GM12878 (cell line): Measurements from ENCODE around the gene NUP93. TPM values are rescaled to one million over a fixed set of nuclear protein-coding genes. Genes with fewer than 3 reads are reported as not detected.
"Not testable (repeated sequence)": the region's sequence is repeated elsewhere in the genome, so short reads cannot be mapped to it uniquely, and the experiment has no call there.

Source experiments
- ATAC-seq: fragments of 200-7000 bp; cut with Tn5 transposase; 3 replicates; pipeline ENCODE4 v1.9.1; 2020; ENCODE audit warnings: mild to moderate bottlenecking, moderate library complexity
- BruUV-seq: library from RNA; stranded (reverse); fragments of 400-500 nt; replicated peaks from 2 replicates; lab custom pipeline; 2021; lab: Mats Ljungman, UMichigan
- CTCF ChIA-PET: fragments of 300-600 bp; sonication (Branson Sonifier 250); formaldehyde crosslinking; extraction: SDS; loops from one replicate; lab custom pipeline; 2021; ENCODE audit warnings: inconsistent platforms; lab: Yijun Ruan, JAX
- POLR2A ChIA-PET: fragments of 350-600 bp; formaldehyde crosslinking; extraction: SDS; loops from one replicate; lab custom pipeline; 2021; ENCODE audit warnings: inconsistent platforms; lab: Charles Lee
- RAD21 ChIA-PET: fragments of 300-600 bp; sonication (Branson Sonifier 250); formaldehyde crosslinking; loops from one replicate; lab custom pipeline; 2023; ENCODE audit warnings: antibody characterized with exemption; ENCODE audit not compliant: unreplicated experiment; lab: Charles Lee
- SMC1A ChIA-PET: fragments of 300-600 bp; sonication (Branson Sonifier 250); formaldehyde crosslinking; loops from one replicate; lab custom pipeline; 2023; ENCODE audit not compliant: unreplicated experiment, uncharacterized antibody; lab: Charles Lee
- DNase-seq: peaks from one replicate; pipeline ENCODE4 v3.0.0-alpha.2; 2011; ENCODE audit warnings: low read depth, low spot score
- FAIRE-seq: peaks from 3 replicates; lab custom pipeline; 2011; peaks lifted over from hg19 to GRCh38; lab: Jason Lieb, UNC
- H2AFZ ChIP-seq: 2 replicates; pipeline ENCODE4 v1.6.0; 2011; ENCODE audit warnings: low read depth, low read length, control low read depth; ENCODE audit not compliant: control insufficient read depth
- H3K27ac ChIP-seq: 2 replicates; pipeline ENCODE4 v1.5.1; 2011; ENCODE audit warnings: control low read depth; ENCODE audit not compliant: control insufficient read depth, insufficient read depth
- H3K27me3 ChIP-seq, 2 experiments: replicated peaks in 1 of 2; 2 replicates each; pipeline versions ENCODE4 v1.6.0 to v1.6.1; 2011; ENCODE audit warnings: low read length in 1 of 2; ENCODE audit not compliant: control insufficient read depth in 2 of 2, insufficient read depth in 2 of 2
- H3K36me3 ChIP-seq, 2 experiments: 2 replicates each; pipeline ENCODE4 v1.5.1; 2011; ENCODE audit warnings: low read length in 1 of 2; ENCODE audit not compliant: control insufficient read depth in 2 of 2, insufficient read depth in 2 of 2
- H3K4me1 ChIP-seq: 2 replicates; pipeline ENCODE4 v1.6.1; 2011; ENCODE audit warnings: mild to moderate bottlenecking, low read length, moderate library complexity, mixed read lengths; ENCODE audit not compliant: control insufficient read depth, insufficient read depth
- H3K4me2 ChIP-seq: 2 replicates; pipeline ENCODE4 v1.6.0; 2011; ENCODE audit warnings: control low read depth; ENCODE audit not compliant: control insufficient read depth, insufficient read depth
- H3K4me3 ChIP-seq: fragments of 200-600 bp; sonication (generic); 2 replicates; pipeline ENCODE4 v1.5.1; 2016
- H3K79me2 ChIP-seq: 2 replicates; pipeline ENCODE4 v1.6.0; 2011; ENCODE audit warnings: low read length; ENCODE audit not compliant: control insufficient read depth, insufficient read depth
- H3K9ac ChIP-seq: 2 replicates; pipeline ENCODE4 v1.8.0; 2011; ENCODE audit warnings: low read length, control low read depth, mixed read lengths; ENCODE audit not compliant: control insufficient read depth, insufficient read depth
- H3K9me3 ChIP-seq: replicated peaks from 3 replicates; pipeline ENCODE4 v1.5.1; 2011; ENCODE audit warnings: mild to moderate bottlenecking, low read length; ENCODE audit not compliant: control insufficient read depth, insufficient read depth
- H4K20me1 ChIP-seq: 2 replicates; pipeline ENCODE4 v1.6.0; 2011; ENCODE audit not compliant: control insufficient read depth, insufficient read depth
- CHD4 ChIP-seq: fragments of 200-600 bp; sonication (generic); IDR thresholded peaks from 2 replicates; pipeline ENCODE4 v1.6.1; 2016; ENCODE audit warnings: mild to moderate bottlenecking
- CREB1 ChIP-seq: IDR thresholded peaks from 2 replicates; pipeline ENCODE4 v1.6.1; 2012; ENCODE audit warnings: low read depth, mild to moderate bottlenecking, inconsistent platforms
- SIX5 ChIP-seq: IDR thresholded peaks from 2 replicates; pipeline ENCODE4 v1.6.1; 2011; ENCODE audit warnings: mild to moderate bottlenecking, low read depth, low read length, moderate library complexity; ENCODE audit not compliant: severe bottlenecking
- WRNIP1 ChIP-seq: IDR thresholded peaks from 2 replicates; pipeline ENCODE4 v1.6.1; 2011; ENCODE audit warnings: low read depth, low read length, improper control_type of control experiment, borderline replicate concordance
- ZSCAN29 ChIP-seq: fragments of 450-650 bp; IDR thresholded peaks from 2 replicates; pipeline ENCODE4 v1.6.1; 2017; ENCODE audit warnings: mild to moderate bottlenecking, moderate library complexity
- WGBS: methylation state at CpG from one replicate; pipeline ENCODE4 v1.1.6; 2016; ENCODE audit warnings: low lambda C conversion rate; ENCODE audit not compliant: insufficient replicate concordance, insufficient coverage; ENCODE audit errors: missing lambda C conversion rate; 5-methylcytosine and 5-hydroxymethylcytosine counted together
- in situ Hi-C: fragments of 300-500 bp; cut with MboI; formaldehyde crosslinking; loops from 9 replicates; pipeline ENCODE4 v1.14.3; 2018; ENCODE audit warnings: mixed read lengths
- intact Hi-C: fragments of 100-400 bp; cut with micrococcal nuclease; formaldehyde crosslinking; loops from one replicate; pipeline ENCODE4 v1.14.2; 2022; ENCODE audit not compliant: unreplicated experiment
- polyA plus RNA-seq, 11 experiments: library from polyadenylated mRNA; depleted of rRNA in 4 of 11; unstranded in 6 of 11; stranded (reverse) in 5 of 11; fragments of >200 nt; fragmentation: Nextera tagmentation in 4 of 11; fragmentation: Illumina TruSeq in 1 of 11; extraction: Ambion mirVana in 4 of 11; extraction: Trizol in 1 of 11; gene quantifications; 1 replicate in 1 of 11; 2 replicates in 10 of 11; pipeline versions ENCODE4 v1.2.1 to v1.2.3, GENCODE V29; 2011 to 2016; ENCODE audit warnings: inconsistent platforms in 2 of 11, missing spikeins in 2 of 11, low read depth in 1 of 11
- total RNA-seq, 4 experiments: library from RNA; depleted of rRNA in 3 of 4; stranded (reverse); fragments of >200 nt in 3 of 4; fragmentation: Illumina TruSeq in 1 of 4; extraction: Trizol in 1 of 4; gene quantifications; 2 replicates each; pipeline versions ENCODE4 v1.2.1 to v1.2.3, GENCODE V29; 2013 to 2021
- TF ChIP-seq, protein P1 (sequence below): IDR thresholded peaks from 2 replicates; pipeline ENCODE4 v1.6.1; 2011; ENCODE audit warnings: borderline replicate concordance, low read depth, mild to moderate bottlenecking, moderate library complexity, low read length; ENCODE audit not compliant: insufficient read depth, poor library complexity, severe bottlenecking

Gene NUP93
- total and polyA plus RNA-seq, 10 of the 15 experiments (the other 5 are each of a cell fraction or from before 2014, with no cell fraction given): 82.2 to 175 (median 101) TPM

DNA sequence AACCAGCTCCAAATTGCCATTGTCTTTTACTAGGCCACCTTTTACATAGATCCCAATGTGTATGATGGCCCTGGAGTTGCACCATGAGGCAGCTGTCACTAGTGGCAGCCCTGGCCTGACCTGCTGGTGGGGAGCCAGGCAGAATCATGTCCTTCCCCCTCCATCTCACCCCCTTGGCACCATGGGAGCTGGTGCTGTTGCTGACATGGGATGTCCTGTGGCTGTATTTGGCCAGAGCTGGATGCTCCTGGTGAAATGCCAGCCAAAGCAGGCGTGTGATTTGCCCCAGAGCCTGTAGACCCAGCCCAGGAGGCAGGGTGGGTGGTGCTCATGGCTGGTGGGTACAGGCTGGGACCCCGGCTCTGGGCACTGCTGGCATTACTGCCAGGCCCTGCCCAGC lies 153.7 kb downstream of the NUP93 start:
- 25% methylated on average over 2 of the region's 2 CpGs for WGBS
- no TSS peak for BruUV-seq
- DNase-seq (no peak), FAIRE-seq (no peak), ATAC-seq (no peak)
- ChIA-PET CTCF (interaction anchor here (1.4 to 2.0 kb wide), 2 partner anchors 16 to 81 kb away, joined by 4 read pairs; no protein-coding TSS in a partner anchor), SMC1A (interaction anchor here (0.8 to 1.5 kb wide), 2 partner anchors 14 to 21 kb away, joined by 4 to 5 read pairs; no protein-coding TSS in a partner anchor), POLR2A (interaction anchor here (1.1 kb wide), 1 partner anchor 14 kb away, joined by 3 read pairs; no protein-coding TSS in a partner anchor), RAD21 (no interaction called here)
- Histone ChIP-seq H3K4me2 (no peak overlapping the region), H4K20me1 (no peaks in the 10 kb centered on the region), H3K79me2 (no peaks in the 10 kb centered on the region), H3K9ac (no peak overlapping the region), H3K4me3 (no peak overlapping the region), H3K27ac (no peak overlapping the region), H3K36me3 (no peaks in the 10 kb centered on the region), H3K4me1 (peaks cover 4% of the 10 kb centered on the region; the same call in 1 of the 2 replicates), H3K9me3 (no peaks in the 10 kb centered on the region), H2AFZ (no peak overlapping the region), H3K27me3 (no peaks in the 10 kb centered on the region)
- intact Hi-C loops: no loop called here
- TF ChIP-seq, protein P1, sequence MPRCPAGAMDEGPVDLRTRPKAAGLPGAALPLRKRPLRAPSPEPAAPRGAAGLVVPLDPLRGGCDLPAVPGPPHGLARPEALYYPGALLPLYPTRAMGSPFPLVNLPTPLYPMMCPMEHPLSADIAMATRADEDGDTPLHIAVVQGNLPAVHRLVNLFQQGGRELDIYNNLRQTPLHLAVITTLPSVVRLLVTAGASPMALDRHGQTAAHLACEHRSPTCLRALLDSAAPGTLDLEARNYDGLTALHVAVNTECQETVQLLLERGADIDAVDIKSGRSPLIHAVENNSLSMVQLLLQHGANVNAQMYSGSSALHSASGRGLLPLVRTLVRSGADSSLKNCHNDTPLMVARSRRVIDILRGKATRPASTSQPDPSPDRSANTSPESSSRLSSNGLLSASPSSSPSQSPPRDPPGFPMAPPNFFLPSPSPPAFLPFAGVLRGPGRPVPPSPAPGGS: no peak
- TF ChIP-seq CHD4 (no peak), SIX5 (no peak), ZSCAN29 (no peak)
- in situ Hi-C loops: no loop called here

DNA sequence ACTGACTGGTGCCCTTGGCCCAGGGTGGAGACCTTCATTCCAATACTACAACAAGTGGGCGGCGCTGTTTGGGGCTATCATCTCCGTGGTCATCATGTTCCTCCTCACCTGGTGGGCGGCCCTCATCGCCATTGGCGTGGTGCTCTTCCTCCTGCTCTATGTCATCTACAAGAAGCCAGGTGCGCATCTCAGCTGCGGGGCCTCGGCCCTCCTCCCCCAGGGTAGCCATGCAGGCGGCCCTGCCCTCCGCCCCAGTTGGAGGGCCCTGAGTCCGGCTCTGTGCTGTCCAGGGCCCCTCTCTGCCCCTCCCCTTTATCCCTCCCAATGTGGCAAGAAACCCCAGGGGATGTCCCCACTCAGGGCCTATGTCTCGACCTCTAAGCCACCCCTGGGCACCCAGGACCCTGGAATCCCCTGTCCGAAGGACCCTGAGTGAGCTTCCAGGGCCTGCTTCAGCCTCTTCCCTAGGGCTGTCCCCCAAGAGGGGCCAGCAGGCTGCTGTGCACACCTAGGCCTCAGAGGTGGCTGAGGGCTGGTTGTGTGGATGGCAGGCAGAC lies 154.2 kb downstream of the NUP93 start:
- CTCF ChIA-PET: interaction anchor here (1.4 to 2.0 kb wide), 2 partner anchors 16 to 80 kb away, joined by 4 read pairs; no protein-coding TSS in a partner anchor
- H3K79me2 ChIP-seq: no peaks in the 10 kb centered on the region
- no peak overlapping the region for H2AFZ ChIP-seq
- BruUV-seq: no TSS peak
- POLR2A ChIA-PET: interaction anchor here (1.1 kb wide), 1 partner anchor 14 kb away, joined by 3 read pairs; no protein-coding TSS in a partner anchor
- H3K4me2 ChIP-seq: no peak overlapping the region
- H3K36me3 ChIP-seq: no peaks in the 10 kb centered on the region
- TF ChIP-seq CREB1: no peak
- TF ChIP-seq WRNIP1: no peak
- H3K27me3 ChIP-seq: no peaks in the 10 kb centered on the region
- SMC1A ChIA-PET: interaction anchor here (0.8 to 1.5 kb wide), 3 partner anchors 9 to 20 kb away, joined by 3 to 5 read pairs (median 4); no protein-coding TSS in a partner anchor
- H3K4me1 ChIP-seq: peaks cover 7% of the 10 kb centered on the region
- FAIRE-seq (no peak), DNase-seq (no peak), ATAC-seq (no peak)
- intact Hi-C loops: no loop called here
- H4K20me1 ChIP-seq: no peaks in the 10 kb centered on the region
- H3K9me3 ChIP-seq: no peaks in the 10 kb centered on the region
- H3K9ac ChIP-seq: no peak overlapping the region
- H3K4me3 ChIP-seq: no peak overlapping the region
- H3K27ac ChIP-seq: no peak overlapping the region
- WGBS: 75% methylated on average over 14 of the region's 14 CpGs
- RAD21 ChIA-PET: no interaction called here
- in situ Hi-C loops: no loop called here

DNA sequence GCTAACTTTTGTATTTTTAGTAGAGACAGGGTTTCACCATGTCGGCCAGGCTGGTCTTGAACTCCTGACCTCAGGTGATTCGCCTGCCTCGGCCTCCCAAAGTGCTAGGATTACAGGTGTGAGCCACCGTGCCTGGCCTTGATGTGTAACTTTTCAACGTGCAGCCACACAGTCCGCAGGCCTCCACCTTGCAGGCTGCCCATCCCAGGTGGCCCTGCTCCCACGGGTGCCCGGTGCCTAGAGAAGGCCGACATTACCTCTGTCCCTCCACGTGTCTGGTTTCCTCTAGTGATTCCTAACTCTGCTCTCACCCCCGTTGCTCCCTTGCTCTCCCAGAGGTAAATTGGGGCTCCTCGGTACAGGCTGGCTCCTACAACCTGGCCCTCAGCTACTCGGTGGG lies 155.0 kb downstream of the NUP93 start:
- H2AFZ ChIP-seq, H3K79me2 ChIP-seq, H3K27me3 ChIP-seq, POLR2A ChIA-PET, FAIRE-seq, H3K4me1 ChIP-seq, BruUV-seq, H4K20me1 ChIP-seq, H3K4me2 ChIP-seq, ATAC-seq, H3K4me3 ChIP-seq, H3K27ac ChIP-seq, H3K9me3 ChIP-seq, DNase-seq, H3K9ac ChIP-seq, intact Hi-C loops, in situ Hi-C loops, H3K36me3 ChIP-seq: not testable (repeated sequence)
- RAD21 ChIA-PET: interaction anchor here (0.6 kb wide), 1 partner anchor 46 kb away, joined by 3 read pairs; no protein-coding TSS in a partner anchor
- WGBS: 81% methylated on average over 13 of the region's 13 CpGs
- CTCF ChIA-PET: interaction anchor here (1.1 to 1.4 kb wide), 2 partner anchors 10 to 79 kb away, joined by 4 to 6 read pairs; no protein-coding TSS in a partner anchor
- SMC1A ChIA-PET: interaction anchor here (0.5 to 1.3 kb wide), 2 partner anchors 10 to 47 kb away, joined by 3 read pairs; partner anchors contain the start of gene HERPUD1
